Activated CD8-positive, alpha-beta memory T cell treated with anti-CD3 and anti-CD28 coated beads, Interleukin-2, amount 10 ng/mL, durations not matched to agents 7 days and 5 days (primary cell): Measurements from ENCODE around the gene ACAN. TPM values are rescaled to one million over a fixed set of nuclear protein-coding genes. Genes with fewer than 3 reads are reported as not detected.
A peak's percentile ranks its signal among the peaks of the same experiment; 100 is the strongest.
"Not testable (repeated sequence)": the region's sequence is repeated elsewhere in the genome, so short reads cannot be mapped to it uniquely, and the experiment has no call there.

ENCODE experiments used
- ATAC-seq: fragments of 150-1000 bp; cut with Tn5 transposase; one replicate; pipeline ENCODE4 v1.10.0; 2021; ENCODE audit warnings: moderate library complexity
- CTCF ChIA-PET: fragments of 350-600 bp; sonication (Branson Sonifier 250); formaldehyde crosslinking; loops from one replicate; lab custom pipeline; 2021; ENCODE audit warnings: antibody characterized with exemption; lab: Charles Lee
- DNase-seq: peaks from one replicate; pipeline ENCODE4 v3.0.0-alpha.2; 2020
- H3K27ac Mint-ChIP-seq: one replicate; pipeline ENCODE4 v1.8.0; 2021; ENCODE audit warnings: mild to moderate bottlenecking, mixed read lengths
- H3K27me3 Mint-ChIP-seq: one replicate; pipeline ENCODE4 v1.8.0; 2021; ENCODE audit warnings: mixed read lengths
- H3K36me3 Mint-ChIP-seq: one replicate; pipeline ENCODE4 v1.8.0; 2021; ENCODE audit warnings: mild to moderate bottlenecking, mixed read lengths
- H3K4me1 Mint-ChIP-seq: one replicate; pipeline ENCODE4 v1.8.0; 2021; ENCODE audit warnings: mixed read lengths
- H3K4me3 Mint-ChIP-seq: one replicate; pipeline ENCODE4 v1.8.0; 2021; ENCODE audit warnings: mild to moderate bottlenecking, moderate library complexity, mixed read lengths
- H3K9me3 Mint-ChIP-seq: one replicate; pipeline ENCODE4 v1.8.0; 2022; ENCODE audit warnings: low read depth, mixed read lengths
- total RNA-seq, 2 experiments: library from RNA; stranded (reverse); gene quantifications; one replicate each; pipeline ENCODE4 v1.2.3, GENCODE V29; 2021

ACAN gene
- total RNA-seq, 2 experiments from 2014 or later, result not detected

- Mint-ChIP-seq H3K4me1 (peaks cover 35% of the 10 kb centered on the region), H3K36me3 (no peaks in the 10 kb centered on the region), H3K27ac (peak overlapping the region; percentile 42), H3K27me3 (peaks cover 15% of the 10 kb centered on the region), H3K9me3 (no peaks in the 10 kb centered on the region), H3K4me3 (no peak overlapping the region)
- CTCF ChIA-PET, result interaction anchor here (1.0 to 2.0 kb wide), 2 partner anchors 14 to 34 kb away, joined by 3 to 8 read pairs; no protein-coding TSS in a partner anchor
- DNase-seq (peak; percentile 73), ATAC-seq (peak; percentile 83)
Observed at GRCh38 chr15:88918738-88919137, 115.5 kb downstream of the ACAN start.

- CTCF ChIA-PET, result interaction anchor here (0.6 to 2.1 kb wide), 5 partner anchors 16 to 287 kb away, joined by 3 to 22 read pairs (median 4); no protein-coding TSS in a partner anchor
- Mint-ChIP-seq H3K9me3 (no peaks in the 10 kb centered on the region), H3K4me3 (no peak overlapping the region), H3K4me1 (peaks cover 35% of the 10 kb centered on the region), H3K27me3 (peaks cover 16% of the 10 kb centered on the region), H3K27ac (peak overlapping the region; percentile 51), H3K36me3 (no peaks in the 10 kb centered on the region)
- ATAC-seq (no peak), DNase-seq (no peak)
Observed at GRCh38 chr15:88920186-88920891, 117.1 kb downstream of the ACAN start.

- H3K4me1 Mint-ChIP-seq, result peaks cover 35% of the 10 kb centered on the region
- peak; percentile 85 for ATAC-seq
- peak overlapping the region; percentile 51 for H3K27ac Mint-ChIP-seq
- H3K27me3 Mint-ChIP-seq, result peaks cover 18% of the 10 kb centered on the region
- not testable (repeated sequence) for H3K9me3 Mint-ChIP-seq, H3K36me3 Mint-ChIP-seq, H3K4me3 Mint-ChIP-seq
- CTCF ChIA-PET, result interaction anchor here (0.6 to 2.1 kb wide), 4 partner anchors 17 to 565 kb away, joined by 3 to 22 read pairs (median 4); no protein-coding TSS in a partner anchor
- DNase-seq, result peak; percentile 73
Observed at GRCh38 chr15:88920892-88921435, 117.7 kb downstream of the ACAN start.

Other genes with a start within 250 kb of the ACAN start
- 10 to 100 TPM; 55.7 to 57.4 TPM for gene AEN, start 182.1 kb upstream of the ACAN start, total RNA-seq
- 100 to 1,000 TPM; 155 to 379 TPM for gene ISG20, start 164.4 kb upstream of the ACAN start, total RNA-seq
- 10 to 100 TPM; 37.3 to 49.1 TPM for gene HAPLN3, start 92.1 kb downstream of the ACAN start, total RNA-seq
- 10 to 100 TPM; 22.9 to 38.1 TPM for gene MFGE8, start 109.9 kb downstream of the ACAN start, total RNA-seq